Activated naive CD4-positive, alpha-beta T cell (primary cell): ENCODE measurements around the gene GPR173.

ENCODE experiments used
- DNase-seq, 4 experiments: peaks; one replicate each; lab custom pipeline; 2025; lab: John Stamatoyannopoulos, UW

The GPR173 gene

GRCh38 chrX:53071064-53071463 is 22.5 kb downstream of the GPR173 start:
- no peak for DNase-seq

- peak in 3 of 4 experiments; percentile 12 to 54 (median 27) for DNase-seq
Observed at GRCh38 chrX:53071604-53072417, 23.2 kb downstream of the GPR173 start.

- no peak for DNase-seq
Observed at GRCh38 chrX:53072418-53073114, 24.0 kb downstream of the GPR173 start.

- DNase-seq = no peak
Observed at GRCh38 chrX:53073115-53073586, 24.6 kb downstream of the GPR173 start.

GRCh38 chrX:53075011-53075410 is 26.4 kb downstream of the GPR173 start:
- DNase-seq = no peak

- no peak for DNase-seq
Observed at GRCh38 chrX:53076671-53077070, 28.1 kb downstream of the GPR173 start.

- DNase-seq = no peak
Observed at GRCh38 chrX:53077207-53078197, 28.9 kb downstream of the GPR173 start.

- DNase-seq = no peak
Observed at GRCh38 chrX:53078943-53079342, 30.4 kb downstream of the GPR173 start.

GRCh38 chrX:53080628-53081580 is 32.3 kb downstream of the GPR173 start:
- no peak for DNase-seq

GRCh38 chrX:53081925-53082772 is 33.6 kb downstream of the GPR173 start, which contains the start of gene TSPYL2:
Gene TSPYL2 (plus strand): TSS chrX:53082367. CDS start chrX:53082499, 132 bp downstream.
- peak; percentile 69 to 91 (median 82) for DNase-seq

GRCh38 chrX:53082773-53083616 is 34.4 kb downstream of the GPR173 start:
- DNase-seq = no peak

GRCh38 chrX:53084043-53084570 is 35.5 kb downstream of the GPR173 start:
- no peak for DNase-seq

- no peak for DNase-seq
Observed at GRCh38 chrX:53084863-53085262, 36.3 kb downstream of the GPR173 start.

- DNase-seq = no peak
Observed at GRCh38 chrX:53085661-53086229, 37.2 kb downstream of the GPR173 start.

GRCh38 chrX:53086464-53086863 is 37.9 kb downstream of the GPR173 start:
- DNase-seq = no peak

GRCh38 chrX:53087388-53087831 is 38.8 kb downstream of the GPR173 start:
- DNase-seq = no peak

- DNase-seq = peak; percentile 23 to 69 (median 42)
Observed at GRCh38 chrX:53088136-53088974, 39.8 kb downstream of the GPR173 start.
